GM23338 (cell line): ENCODE data around the gene ACOT13. TPM values are rescaled to one million over a fixed set of nuclear protein-coding genes. Genes with fewer than 3 reads are reported as not detected.
"Not testable (repeated sequence)": the region's sequence is repeated elsewhere in the genome, so short reads cannot be mapped to it uniquely, and the experiment has no call there.

Source experiments
- ATAC-seq: fragments of 200-7000 bp; cut with Tn5 transposase; 3 replicates; pipeline ENCODE4 v1.9.1; 2020
- DNase-seq: peaks from one replicate; pipeline ENCODE4 v3.0.0-alpha.2; 2015; ENCODE audit warnings: low spot score
- H2AFZ ChIP-seq: fragments of 200-600 bp; sonication (generic); 2 replicates; pipeline ENCODE4 v1.8.0; 2016; ENCODE audit warnings: antibody characterized with exemption, mild to moderate bottlenecking, moderate library complexity
- H3F3A ChIP-seq: fragments of 200-600 bp; sonication (generic); replicated peaks from 2 replicates; pipeline ENCODE4 v1.8.0; 2017; ENCODE audit warnings: antibody characterized with exemption, mixed run types, low read depth
- H3K27ac ChIP-seq: fragments of 200-600 bp; sonication (generic); 2 replicates; pipeline ENCODE4 v1.6.1; 2016; ENCODE audit warnings: low read depth
- H3K27me3 ChIP-seq: fragments of 200-600 bp; sonication (generic); 2 replicates; pipeline ENCODE4 v1.8.0; 2016; ENCODE audit warnings: mild to moderate bottlenecking, mixed run types, moderate library complexity; ENCODE audit not compliant: insufficient read depth
- H3K36me3 ChIP-seq: fragments of 200-600 bp; sonication (generic); 2 replicates; pipeline ENCODE4 v1.8.0; 2016; ENCODE audit warnings: mild to moderate bottlenecking; ENCODE audit not compliant: insufficient read depth
- H3K4me1 ChIP-seq: fragments of 200-600 bp; sonication (generic); 2 replicates; pipeline ENCODE4 v1.8.0; 2016; ENCODE audit warnings: mild to moderate bottlenecking, moderate library complexity; ENCODE audit not compliant: insufficient read depth
- H3K4me2 ChIP-seq: fragments of 200-600 bp; sonication (generic); 2 replicates; pipeline ENCODE4 v1.7.1; 2017; ENCODE audit warnings: mixed run types
- H3K4me3 ChIP-seq: fragments of 200-600 bp; sonication (generic); 2 replicates; pipeline ENCODE4 v1.6.1; 2016; ENCODE audit warnings: mixed run types
- H3K79me2 ChIP-seq: fragments of 200-600 bp; sonication (generic); replicated peaks from 2 replicates; pipeline ENCODE4 v1.8.0; 2017; ENCODE audit warnings: mild to moderate bottlenecking; ENCODE audit not compliant: insufficient read depth
- H3K9me2 ChIP-seq: fragments of 200-600 bp; sonication (generic); 2 replicates; pipeline ENCODE4 v1.8.0; 2017; ENCODE audit not compliant: insufficient read depth
- H4K20me1 ChIP-seq: fragments of 200-600 bp; sonication (generic); replicated peaks from 2 replicates; pipeline ENCODE4 v1.8.0; 2017; ENCODE audit warnings: mild to moderate bottlenecking; ENCODE audit not compliant: insufficient read depth
- H3K27ac Mint-ChIP-seq: 2 replicates; pipeline ENCODE4 v1.8.0; 2020; ENCODE audit warnings: inconsistent platforms, mild to moderate bottlenecking, moderate library complexity, mixed read lengths
- H3K27me3 Mint-ChIP-seq: 3 replicates; pipeline ENCODE4 v1.8.0; 2022; ENCODE audit warnings: low read depth, mild to moderate bottlenecking, moderate library complexity, mixed read lengths, inconsistent platforms; ENCODE audit not compliant: insufficient read depth, poor library complexity
- H3K36me3 Mint-ChIP-seq: 3 replicates; pipeline ENCODE4 v1.8.0; 2021; ENCODE audit warnings: low read depth, mild to moderate bottlenecking, inconsistent platforms, moderate library complexity, mixed read lengths
- H3K4me1 Mint-ChIP-seq: 3 replicates; pipeline ENCODE4 v1.8.0; 2020; ENCODE audit warnings: mild to moderate bottlenecking, inconsistent platforms, mixed read lengths
- H3K4me3 Mint-ChIP-seq: 3 replicates; pipeline ENCODE4 v1.8.0; 2021; ENCODE audit warnings: moderate library complexity, mild to moderate bottlenecking, inconsistent platforms, mixed read lengths
- H3K9me3 Mint-ChIP-seq: 3 replicates; pipeline ENCODE4 v1.8.0; 2020; ENCODE audit warnings: moderate library complexity, mild to moderate bottlenecking, inconsistent platforms, mixed read lengths
- CREB1 ChIP-seq: fragments of 250-450 bp; sonication (Bioruptor Pico); IDR thresholded peaks from 2 replicates; pipeline ENCODE4 v1.5.0; 2020; ENCODE audit warnings: low read depth, mild to moderate bottlenecking, moderate library complexity
- EZH2 ChIP-seq: fragments of 200-600 bp; sonication (generic); IDR thresholded peaks from one replicate; pipeline ENCODE4 v1.8.0; 2017; ENCODE audit warnings: antibody characterized with exemption, mild to moderate bottlenecking, low read depth; ENCODE audit not compliant: unreplicated experiment
- EZH2phosphoT487 ChIP-seq: fragments of 200-600 bp; sonication (generic); IDR thresholded peaks from one replicate; pipeline ENCODE4 v1.8.1; 2018; ENCODE audit warnings: antibody characterized with exemption; ENCODE audit not compliant: unreplicated experiment
- NANOG ChIP-seq: IDR thresholded peaks from 2 replicates; pipeline ENCODE4 v1.6.1; 2016; ENCODE audit warnings: antibody characterized with exemption, borderline replicate concordance
- STAT1 ChIP-seq: IDR thresholded peaks from one replicate; pipeline ENCODE4 v1.6.1; 2016; ENCODE audit warnings: antibody characterized with exemption; ENCODE audit not compliant: unreplicated experiment
- ZNF114 ChIP-seq: fragments of 250-450 bp; sonication (Bioruptor Pico); IDR thresholded peaks from 2 replicates; pipeline ENCODE4 v1.5.0; 2020; ENCODE audit warnings: mild to moderate bottlenecking, moderate library complexity
- ZNF331 ChIP-seq: fragments of 250-450 bp; sonication (Bioruptor Pico); IDR thresholded peaks from 2 replicates; pipeline ENCODE4 v1.5.0; 2020; ENCODE audit warnings: low read depth, mild to moderate bottlenecking, moderate library complexity
- ZNF462 ChIP-seq: fragments of 250-450 bp; sonication (Bioruptor Pico); IDR thresholded peaks from 2 replicates; pipeline ENCODE4 v1.5.0; 2020; ENCODE audit warnings: mild to moderate bottlenecking, moderate library complexity
- polyA plus RNA-seq: library from polyadenylated mRNA; unstranded; fragments of >200 nt; fragmentation: Nextera tagmentation; extraction: Ambion mirVana; gene quantifications from 2 replicates; pipeline ENCODE4 v1.2.1, GENCODE V29; 2016
- total RNA-seq: library from RNA; depleted of rRNA; stranded (reverse); fragments of >200 nt; shearing (Covaris generic); gene quantifications from 2 replicates; pipeline ENCODE4 v1.2.3, GENCODE V29; 2014
- TF ChIP-seq, protein P1 (sequence below), 2 experiments: fragments of 200-600 bp in 1 of 2; sonication (generic) in 1 of 2; conservative IDR thresholded peaks; 2 replicates each; pipeline versions ENCODE4 v1.5.1 to v1.6.1; 2016 to 2017; ENCODE audit warnings: antibody characterized with exemption in 2 of 2, low read depth in 2 of 2, mild to moderate bottlenecking in 2 of 2, moderate library complexity in 1 of 2

Gene ACOT13
- total and polyA plus RNA-seq, 2 experiments from 2014 or later: 17.8 to 175 TPM

- no peak for TF ChIP-seq ZNF462 (CRISPR knock-in tag)
- TF ChIP-seq NANOG: no peak
- TF ChIP-seq, protein P1, sequence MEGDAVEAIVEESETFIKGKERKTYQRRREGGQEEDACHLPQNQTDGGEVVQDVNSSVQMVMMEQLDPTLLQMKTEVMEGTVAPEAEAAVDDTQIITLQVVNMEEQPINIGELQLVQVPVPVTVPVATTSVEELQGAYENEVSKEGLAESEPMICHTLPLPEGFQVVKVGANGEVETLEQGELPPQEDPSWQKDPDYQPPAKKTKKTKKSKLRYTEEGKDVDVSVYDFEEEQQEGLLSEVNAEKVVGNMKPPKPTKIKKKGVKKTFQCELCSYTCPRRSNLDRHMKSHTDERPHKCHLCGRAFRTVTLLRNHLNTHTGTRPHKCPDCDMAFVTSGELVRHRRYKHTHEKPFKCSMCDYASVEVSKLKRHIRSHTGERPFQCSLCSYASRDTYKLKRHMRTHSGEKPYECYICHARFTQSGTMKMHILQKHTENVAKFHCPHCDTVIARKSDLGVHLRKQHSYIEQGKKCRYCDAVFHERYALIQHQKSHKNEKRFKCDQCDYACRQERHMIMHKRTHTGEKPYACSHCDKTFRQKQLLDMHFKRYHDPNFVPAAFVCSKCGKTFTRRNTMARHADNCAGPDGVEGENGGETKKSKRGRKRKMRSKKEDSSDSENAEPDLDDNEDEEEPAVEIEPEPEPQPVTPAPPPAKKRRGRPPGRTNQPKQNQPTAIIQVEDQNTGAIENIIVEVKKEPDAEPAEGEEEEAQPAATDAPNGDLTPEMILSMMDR (conservative IDR thresholded peaks at IDR 0.05; ENCODE audit: low read depth in 2 of 2): no peak
- no peak for TF ChIP-seq EZH2
- TF ChIP-seq STAT1: no peak
- TF ChIP-seq ZNF331 (CRISPR knock-in tag): no peak
- TF ChIP-seq ZNF114 (CRISPR knock-in tag): no peak
- TF ChIP-seq EZH2phosphoT487: no peak
- TF ChIP-seq CREB1 (CRISPR knock-in tag): no peak
Observed at GRCh38 chr6:24673625-24674024, 6.7 kb downstream of the ACOT13 start (continued).

GRCh38 chr6:24678792-24679352 lies 12.0 kb downstream of the ACOT13 start:
- not testable (repeated sequence) for H3K36me3 ChIP-seq, ATAC-seq, H4K20me1 ChIP-seq, H3K27ac Mint-ChIP-seq, H2AFZ ChIP-seq, H3K4me3 Mint-ChIP-seq, H3K9me2 ChIP-seq, H3K27ac ChIP-seq, DNase-seq, H3K4me3 ChIP-seq, H3K4me2 ChIP-seq, H3K27me3 ChIP-seq, H3F3A ChIP-seq
- Mint-ChIP-seq H3K9me3 (peaks cover 26% of the 10 kb centered on the region), H3K27me3 (peaks cover 11% of the 10 kb centered on the region), H3K36me3 (peaks cover 64% of the 10 kb centered on the region), H3K4me1 (peaks cover 34% of the 10 kb centered on the region)
- H3K4me1 ChIP-seq: peaks cover 19% of the 10 kb centered on the region
- H3K79me2 ChIP-seq: peaks cover 40% of the 10 kb centered on the region
